GM12865 (cell line): ENCODE results near the gene FOXP1.

Experiments
- DNase-seq: peaks from one replicate; pipeline ENCODE4 v3.0.0; 2010; ENCODE audit warnings: low read depth
- H3K4me3 ChIP-seq: 2 replicates; pipeline ENCODE4 v1.5.1; 2011; ENCODE audit warnings: mild to moderate bottlenecking, low read depth, low read length, control low read depth
- TF ChIP-seq, protein P1 (sequence below): IDR thresholded peaks from 2 replicates; pipeline ENCODE4 v1.5.1; 2011; ENCODE audit warnings: low read length, control low read depth, low read depth, inconsistent platforms; ENCODE audit not compliant: insufficient read depth; ENCODE audit errors: missing control alignments

The FOXP1 gene

DNA sequence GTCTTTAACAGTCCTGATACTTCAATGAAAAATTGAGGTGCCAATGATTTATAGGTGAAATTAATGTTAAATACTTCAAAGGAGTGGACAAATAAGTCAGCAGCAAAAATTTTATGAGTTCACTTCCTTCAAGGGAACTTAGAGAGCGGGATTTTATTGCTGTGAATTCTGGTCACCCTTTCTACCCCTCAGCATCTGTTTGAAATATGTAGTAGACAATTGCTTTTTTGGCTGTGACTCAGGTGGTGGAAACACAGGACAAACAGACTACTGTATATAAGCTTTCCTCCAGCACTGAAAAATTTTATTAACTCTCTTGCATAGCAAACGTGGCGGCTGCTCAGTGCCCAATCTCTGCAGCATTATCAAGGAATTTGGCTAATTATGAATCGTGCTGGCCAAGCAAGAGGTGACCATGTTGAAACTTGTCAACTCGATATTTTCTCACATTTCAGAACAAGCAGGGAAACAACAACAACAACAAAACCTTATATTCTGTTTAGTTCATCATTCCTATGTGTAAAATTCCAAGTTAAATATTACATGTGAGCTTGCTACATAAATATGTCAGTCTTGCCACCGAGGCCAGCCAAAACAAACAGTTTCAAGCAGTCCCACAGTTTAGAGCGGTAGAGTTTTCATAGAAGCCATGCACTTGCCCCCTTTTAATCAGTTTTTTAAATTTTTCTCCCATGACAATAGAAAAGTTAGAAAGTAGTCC, 420.2 kb downstream of the FOXP1 start:
- no peak for DNase-seq
- TF ChIP-seq, protein P1, sequence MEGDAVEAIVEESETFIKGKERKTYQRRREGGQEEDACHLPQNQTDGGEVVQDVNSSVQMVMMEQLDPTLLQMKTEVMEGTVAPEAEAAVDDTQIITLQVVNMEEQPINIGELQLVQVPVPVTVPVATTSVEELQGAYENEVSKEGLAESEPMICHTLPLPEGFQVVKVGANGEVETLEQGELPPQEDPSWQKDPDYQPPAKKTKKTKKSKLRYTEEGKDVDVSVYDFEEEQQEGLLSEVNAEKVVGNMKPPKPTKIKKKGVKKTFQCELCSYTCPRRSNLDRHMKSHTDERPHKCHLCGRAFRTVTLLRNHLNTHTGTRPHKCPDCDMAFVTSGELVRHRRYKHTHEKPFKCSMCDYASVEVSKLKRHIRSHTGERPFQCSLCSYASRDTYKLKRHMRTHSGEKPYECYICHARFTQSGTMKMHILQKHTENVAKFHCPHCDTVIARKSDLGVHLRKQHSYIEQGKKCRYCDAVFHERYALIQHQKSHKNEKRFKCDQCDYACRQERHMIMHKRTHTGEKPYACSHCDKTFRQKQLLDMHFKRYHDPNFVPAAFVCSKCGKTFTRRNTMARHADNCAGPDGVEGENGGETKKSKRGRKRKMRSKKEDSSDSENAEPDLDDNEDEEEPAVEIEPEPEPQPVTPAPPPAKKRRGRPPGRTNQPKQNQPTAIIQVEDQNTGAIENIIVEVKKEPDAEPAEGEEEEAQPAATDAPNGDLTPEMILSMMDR = no peak
- no peak overlapping the region for H3K4me3 ChIP-seq

DNA sequence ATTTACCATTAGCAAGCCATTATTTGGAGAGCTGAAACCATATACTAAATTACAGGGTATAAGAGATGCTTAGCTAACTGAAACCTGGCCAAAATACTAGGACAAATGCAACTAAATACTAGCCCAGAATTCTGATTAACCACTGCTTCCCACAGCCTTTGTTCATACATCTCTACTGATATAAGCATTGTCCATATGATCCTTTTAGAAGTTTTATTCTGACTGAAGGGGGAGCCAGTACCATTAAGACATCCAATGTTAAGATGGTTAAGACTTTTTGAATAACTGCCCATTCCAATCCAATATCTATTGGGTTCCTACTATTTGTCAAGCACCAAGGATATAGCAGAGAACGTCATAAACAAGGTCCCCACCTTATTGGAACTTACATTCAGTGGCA, 421.3 kb downstream of the FOXP1 start:
- no peak overlapping the region for H3K4me3 ChIP-seq

DNA sequence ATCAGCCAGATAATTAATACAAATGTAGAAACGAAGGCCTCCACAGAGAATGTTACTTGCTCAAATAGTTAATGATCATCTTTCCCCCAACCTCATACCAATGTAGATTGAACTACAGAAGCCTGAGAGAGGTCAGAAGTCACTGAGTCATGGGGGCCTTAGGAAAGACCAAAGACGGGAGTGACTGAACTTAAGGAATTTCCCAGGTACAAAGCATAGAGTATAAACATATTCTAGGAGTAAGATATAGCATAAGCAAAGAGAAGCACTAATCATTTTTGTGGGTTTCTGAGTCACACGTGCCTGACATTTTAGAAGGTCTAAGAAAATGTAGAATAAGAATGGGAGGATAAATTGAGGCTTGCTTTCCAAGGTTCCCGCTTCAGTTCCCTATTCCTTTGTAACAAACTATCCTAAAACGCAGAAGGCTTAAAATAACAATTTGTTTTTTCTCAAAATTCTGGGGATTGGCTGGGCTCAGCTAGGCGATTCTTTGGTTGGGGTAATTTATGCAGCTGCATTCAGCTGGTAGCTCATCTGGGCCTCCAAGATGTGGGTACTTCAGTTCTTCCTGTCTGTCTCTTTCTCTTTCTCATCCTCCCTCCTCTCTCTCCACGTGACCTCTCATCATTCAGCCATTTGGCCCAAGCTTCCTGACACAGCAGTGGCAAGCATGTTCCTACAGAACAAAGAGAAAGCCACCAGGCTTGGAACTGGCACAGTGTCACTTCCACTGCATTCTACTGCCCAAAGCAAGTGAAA, 422.6 kb downstream of the FOXP1 start:
- TF ChIP-seq, protein P1 = no peak
- no peak overlapping the region for H3K4me3 ChIP-seq
- DNase-seq = no peak

More for the DNA sequence above, 421.3 kb downstream of the FOXP1 start:
- DNase-seq = no peak
- TF ChIP-seq, protein P1 = no peak

DNA sequence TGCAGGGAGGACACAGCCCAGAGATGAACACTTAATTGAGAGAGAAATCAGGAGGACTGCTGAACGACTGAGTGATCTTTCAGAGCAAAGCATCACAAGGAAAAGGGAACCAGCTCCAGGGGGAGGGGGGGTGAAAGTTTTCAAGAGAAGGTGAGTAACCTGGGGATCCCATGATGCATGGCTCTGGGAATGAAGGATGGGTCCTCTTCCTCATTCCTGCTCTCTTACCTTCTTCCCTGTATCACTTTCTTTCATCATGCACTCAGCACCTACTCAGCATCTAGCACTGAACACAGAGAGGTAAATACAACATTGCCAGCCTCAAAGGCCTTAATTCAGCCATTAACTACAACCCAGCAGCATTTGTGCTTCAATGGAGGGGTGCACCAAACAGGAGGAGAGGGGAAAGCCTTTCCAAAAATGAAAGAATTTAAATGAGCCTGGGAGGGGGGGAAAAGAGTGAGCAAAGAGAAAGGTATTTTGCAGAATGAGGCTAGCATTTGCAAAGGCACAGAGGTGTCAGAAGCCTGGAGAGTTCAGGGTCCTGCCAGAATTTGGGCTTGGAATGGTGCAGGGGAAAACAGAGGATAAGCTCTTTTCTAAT, 427.4 kb downstream of the FOXP1 start:
- DNase-seq = no peak
- TF ChIP-seq, protein P1 = no peak
- no peak overlapping the region for H3K4me3 ChIP-seq

DNA sequence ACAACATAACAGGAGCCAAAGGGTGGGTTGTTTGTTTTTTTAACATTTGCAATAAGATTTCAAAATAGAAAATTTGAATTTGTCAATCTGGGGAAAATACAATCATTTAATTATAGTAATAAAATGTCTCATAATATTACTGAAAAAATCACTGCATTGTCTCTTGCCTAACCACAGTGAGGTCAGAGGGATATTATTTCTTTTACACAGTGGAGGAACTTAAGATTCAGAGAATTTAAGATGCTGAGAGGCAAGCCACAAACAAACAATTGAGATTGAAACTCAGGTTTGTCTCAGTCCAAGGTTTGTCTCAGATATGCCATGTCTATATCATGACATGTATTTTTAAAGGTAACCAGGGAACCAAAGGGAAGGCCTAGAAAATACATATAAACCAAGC, 428.7 kb downstream of the FOXP1 start:
- no peak for DNase-seq
- TF ChIP-seq, protein P1 = no peak

DNA sequence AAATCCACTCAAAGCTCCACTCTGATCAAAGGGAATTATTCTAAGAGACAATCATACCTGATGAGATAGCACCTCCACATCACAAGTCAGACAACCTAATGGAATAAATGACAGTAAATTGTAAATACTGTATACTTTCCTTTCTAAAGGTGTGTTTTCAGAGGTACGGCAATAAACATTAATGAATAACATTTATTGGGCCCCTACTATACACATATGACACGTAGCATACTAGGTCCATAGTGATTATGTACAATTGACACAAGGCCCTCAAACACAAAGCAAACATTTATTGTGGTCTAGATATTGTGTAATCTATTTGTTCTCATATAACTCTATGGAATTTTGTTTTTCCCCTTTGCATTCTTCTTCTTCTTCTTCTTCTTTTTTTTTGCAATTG, 429.8 kb downstream of the FOXP1 start:
- TF ChIP-seq, protein P1 = no peak
- no peak overlapping the region for H3K4me3 ChIP-seq
- no peak for DNase-seq

More for the DNA sequence above, 428.7 kb downstream of the FOXP1 start:
- no peak overlapping the region for H3K4me3 ChIP-seq
